ENCODE results near the gene EXTL1. TPM values are rescaled to one million over a fixed set of nuclear protein-coding genes. Genes with fewer than 3 reads are reported as not detected.

The EXTL1 gene
- polyA plus RNA-seq, 4 donors = 0.41 to 0.51 TPM; not detected in 2

DNA sequence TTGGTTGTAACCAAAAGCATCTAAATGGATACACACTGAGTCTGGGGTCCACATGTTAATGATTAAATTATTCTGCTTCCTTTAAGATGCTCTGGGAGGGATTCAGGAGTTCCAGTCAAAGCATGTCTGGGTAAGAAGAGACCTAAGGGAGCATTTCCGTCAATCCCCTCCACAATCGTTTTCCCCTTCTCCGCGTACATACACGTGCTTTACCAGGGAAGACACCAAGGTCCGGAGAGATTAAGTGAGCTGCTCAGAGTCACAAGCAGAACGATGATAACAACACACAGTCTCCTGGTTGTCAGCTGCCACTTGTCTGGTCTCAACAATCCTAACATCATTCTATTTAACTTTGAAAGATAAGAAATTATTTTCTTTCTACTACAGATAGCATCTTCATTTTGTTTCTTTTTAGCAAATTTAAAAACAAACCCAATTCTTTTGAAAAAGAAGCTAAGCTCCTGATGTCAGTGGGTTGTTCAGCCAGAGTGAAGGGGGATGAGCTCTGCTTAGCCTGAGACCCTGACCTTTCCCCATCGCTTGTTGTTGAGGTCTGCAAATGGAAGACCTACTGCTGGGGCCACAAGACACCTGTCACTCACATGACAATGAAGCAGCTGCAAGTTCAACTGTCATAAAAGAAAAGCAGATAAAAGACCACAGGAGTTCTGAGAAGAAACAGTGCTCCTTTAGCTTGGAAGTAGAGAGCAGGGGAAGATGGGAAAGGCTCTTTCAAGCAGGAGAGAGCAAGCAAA lies 28.2 kb upstream of the EXTL1 start:
- Histone ChIP-seq H3K36me3 (ENCODE audit: control insufficient read depth in 3 of 3, insufficient read depth in 2 of 3, low read depth in 1 of 3, low read length in 3 of 3) (peaks cover 0 to 25% (median 0%) of the 10 kb centered on the region in 3 donors), H3K4me1 (ENCODE audit: control insufficient read depth in 3 of 3, insufficient read depth in 2 of 3, low read depth in 1 of 3, low read length in 2 of 3) (peaks cover 0 to 21% (median 5%) of the 10 kb centered on the region in 3 donors), H3K27ac (ENCODE audit: low read depth in 1 of 3, low read length in 2 of 3) (peak overlapping the region in 1 of 3 donors; percentile 19), H3K27me3 (ENCODE audit: control insufficient read depth in 3 of 3, insufficient read depth in 3 of 3, low read length in 3 of 3) (no peaks in the 10 kb centered on the region), H3K4me3 (ENCODE audit: low read depth in 1 of 3, low read length in 3 of 3) (no peak overlapping the region), H3K9me3 (ENCODE audit: control insufficient read depth in 2 of 2, insufficient read depth in 1 of 2, low read depth in 1 of 2, low read length in 1 of 2) (no peaks in the 10 kb centered on the region)
- 85 to 86% (median 86%) methylated on average over 8 of the region's 8 CpGs for WGBS, 3 donors
- DNase-seq = peak in 1 of 2 donors; percentile 36
- no peak for FAIRE-seq

- Histone ChIP-seq H3K4me3 (ENCODE audit: low read depth in 1 of 3, low read length in 3 of 3) (no peak overlapping the region), H3K36me3 (ENCODE audit: control insufficient read depth in 3 of 3, insufficient read depth in 2 of 3, low read depth in 1 of 3, low read length in 3 of 3) (peaks cover 0 to 18% (median 0%) of the 10 kb centered on the region in 3 donors), H3K27me3 (ENCODE audit: control insufficient read depth in 3 of 3, insufficient read depth in 3 of 3, low read length in 3 of 3) (no peaks in the 10 kb centered on the region), H3K4me1 (ENCODE audit: control insufficient read depth in 3 of 3, insufficient read depth in 2 of 3, low read depth in 1 of 3, low read length in 2 of 3) (peaks cover 0 to 26% (median 5%) of the 10 kb centered on the region in 3 donors), H3K27ac (ENCODE audit: low read depth in 1 of 3, low read length in 2 of 3) (no peak overlapping the region), H3K9me3 (ENCODE audit: control insufficient read depth in 2 of 2, insufficient read depth in 1 of 2, low read depth in 1 of 2, low read length in 1 of 2) (no peaks in the 10 kb centered on the region)
- no peak for FAIRE-seq
- 91 to 97% (median 95%) methylated on average over 3 of the region's 3 CpGs for WGBS, 3 donors
- no peak for DNase-seq
Measured at GRCh38 chr1:25994402-25995150, 27.0 kb upstream of the EXTL1 start.

DNA sequence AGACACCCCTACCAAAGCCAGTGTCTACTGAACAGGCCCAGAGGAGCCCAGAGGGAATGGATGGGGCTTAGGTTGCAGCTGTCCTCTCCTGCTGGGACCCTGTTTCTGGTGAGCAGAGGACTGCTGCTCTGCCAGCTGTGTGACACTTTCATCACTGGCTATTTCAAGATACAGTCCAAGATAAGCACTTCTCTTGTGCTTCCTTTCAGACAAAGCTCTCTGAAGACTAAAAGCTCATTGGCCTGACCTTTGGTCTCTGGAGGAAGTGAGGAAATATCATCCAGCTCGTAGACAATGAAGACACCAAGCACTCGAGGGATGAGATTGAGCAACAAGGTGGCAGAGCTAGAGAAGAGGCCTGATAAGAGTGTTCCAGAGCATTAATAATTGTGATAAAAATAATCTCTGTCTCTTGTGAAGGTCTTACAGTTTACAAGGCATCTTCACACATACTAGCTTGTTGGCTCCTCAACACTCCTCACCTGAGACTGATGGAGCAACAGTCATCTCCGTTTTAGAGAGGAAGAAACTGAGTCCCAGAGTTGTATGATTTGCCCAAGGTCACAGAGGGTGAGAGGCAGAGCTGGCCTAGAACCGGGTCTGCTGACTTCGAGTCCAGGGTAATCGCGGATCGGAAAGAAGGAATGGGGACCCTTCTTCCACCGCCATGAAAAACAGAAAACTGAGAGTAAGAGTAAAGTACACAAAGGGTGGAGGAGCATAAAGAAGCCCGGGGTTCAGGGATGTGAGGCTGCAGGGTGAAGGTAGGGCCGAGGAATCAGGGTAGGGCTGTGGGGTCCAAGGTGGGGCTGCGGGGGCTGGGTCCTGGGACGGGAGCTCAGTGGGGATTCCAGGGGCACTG lies 24.4 kb upstream of the EXTL1 start:
- Histone ChIP-seq H3K9me3 (ENCODE audit: control insufficient read depth in 2 of 2, insufficient read depth in 1 of 2, low read depth in 1 of 2, low read length in 1 of 2) (no peaks in the 10 kb centered on the region), H3K27me3 (ENCODE audit: control insufficient read depth in 3 of 3, insufficient read depth in 3 of 3, low read length in 3 of 3) (no peaks in the 10 kb centered on the region), H3K27ac (ENCODE audit: low read depth in 1 of 3, low read length in 2 of 3) (peak overlapping the region; percentile 81 to 93 (median 93)), H3K36me3 (ENCODE audit: control insufficient read depth in 3 of 3, insufficient read depth in 2 of 3, low read depth in 1 of 3, low read length in 3 of 3) (peaks cover 0 to 7% (median 0%) of the 10 kb centered on the region in 3 donors), H3K4me3 (ENCODE audit: low read depth in 1 of 3, low read length in 3 of 3) (peak overlapping the region; percentile 66 to 68 (median 67)), H3K4me1 (ENCODE audit: control insufficient read depth in 3 of 3, insufficient read depth in 2 of 3, low read depth in 1 of 3, low read length in 2 of 3) (peaks cover 0 to 26% (median 5%) of the 10 kb centered on the region in 3 donors)
- peak; percentile 93 for DNase-seq
- WGBS, 3 donors = 1 to 3% (median 2%) methylated on average over 13 of the region's 13 CpGs
- FAIRE-seq = no peak

- H3K36me3 ChIP-seq (ENCODE audit: control insufficient read depth in 3 of 3, insufficient read depth in 2 of 3, low read depth in 1 of 3, low read length in 3 of 3) = peaks cover 0 to 3% (median 0%) of the 10 kb centered on the region in 3 donors
- H3K4me3 ChIP-seq (ENCODE audit: low read depth in 1 of 3, low read length in 3 of 3) = peak within 1 kb of the TSS; percentile 66 to 68 (median 67)
- no peaks in the 10 kb centered on the region for H3K9me3 ChIP-seq (ENCODE audit: control insufficient read depth in 2 of 2, insufficient read depth in 1 of 2, low read depth in 1 of 2, low read length in 1 of 2)
- no peaks in the 10 kb centered on the region for H3K27me3 ChIP-seq (ENCODE audit: control insufficient read depth in 3 of 3, insufficient read depth in 3 of 3, low read length in 3 of 3)
- peak; percentile 76 for FAIRE-seq
- 1% methylated on average over 47 of the region's 47 CpGs for WGBS, 3 donors
- peak; percentile 99 to 100 for DNase-seq
- H3K4me1 ChIP-seq (ENCODE audit: control insufficient read depth in 3 of 3, insufficient read depth in 2 of 3, low read depth in 1 of 3, low read length in 2 of 3) = peaks cover 0 to 21% (median 5%) of the 10 kb centered on the region in 3 donors
- H3K27ac ChIP-seq (ENCODE audit: low read depth in 1 of 3, low read length in 2 of 3) = peak within 1 kb of the TSS; percentile 81 to 93 (median 93)
Measured at GRCh38 chr1:25997828-25998761, 23.5 kb upstream of the EXTL1 start, which contains the start of gene PAFAH2. TSS of gene PAFAH2 (minus strand) at chr1:25998063. CDS start at chr1:25990816, 7,247 bp downstream.

GRCh38 chr1:25999041-25999800 lies 22.4 kb upstream of the EXTL1 start:
- 88 to 90% (median 88%) methylated on average over 18 of the region's 18 CpGs for WGBS, 3 donors
- no peak for DNase-seq
- H3K27ac ChIP-seq (ENCODE audit: low read depth in 1 of 3, low read length in 2 of 3) = no peak overlapping the region
- H3K36me3 ChIP-seq (ENCODE audit: control insufficient read depth in 3 of 3, insufficient read depth in 2 of 3, low read depth in 1 of 3, low read length in 3 of 3) = peaks cover 0 to under 1% (median 0%) of the 10 kb centered on the region in 3 donors
- H3K27me3 ChIP-seq (ENCODE audit: control insufficient read depth in 3 of 3, insufficient read depth in 3 of 3, low read length in 3 of 3) = no peaks in the 10 kb centered on the region
- H3K9me3 ChIP-seq (ENCODE audit: control insufficient read depth in 2 of 2, insufficient read depth in 1 of 2, low read depth in 1 of 2, low read length in 1 of 2) = no peaks in the 10 kb centered on the region
- peaks cover 0 to 15% (median 5%) of the 10 kb centered on the region in 3 donors for H3K4me1 ChIP-seq (ENCODE audit: control insufficient read depth in 3 of 3, insufficient read depth in 2 of 3, low read depth in 1 of 3, low read length in 2 of 3)
- no peak for FAIRE-seq
- no peak overlapping the region for H3K4me3 ChIP-seq (ENCODE audit: low read depth in 1 of 3, low read length in 3 of 3)

- 83 to 92% (median 90%) methylated on average over 4 of the region's 4 CpGs for WGBS, 3 donors
Measured at GRCh38 chr1:26003262-26003661, 18.3 kb upstream of the EXTL1 start.

DNA sequence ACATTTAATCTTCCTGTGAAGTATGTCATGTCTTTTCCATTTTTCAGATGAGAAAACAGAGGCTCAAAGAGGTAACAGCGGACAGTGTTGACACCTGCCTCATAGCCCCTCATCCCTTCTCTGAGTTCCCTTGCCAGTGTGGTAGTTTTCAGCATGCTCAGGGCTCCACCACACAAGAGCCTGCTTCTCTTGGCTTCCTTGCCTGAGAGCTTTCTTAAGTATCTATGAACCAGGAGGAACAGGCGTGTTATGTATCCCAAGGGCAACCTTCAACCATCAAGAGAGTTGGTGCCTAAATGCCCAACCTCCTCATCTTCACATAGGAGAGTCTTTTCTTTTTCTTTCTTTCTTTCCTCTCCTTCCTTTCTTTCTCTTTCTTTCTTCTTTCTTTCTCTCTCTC lies 17.8 kb upstream of the EXTL1 start:
- Histone ChIP-seq H3K36me3 (ENCODE audit: control insufficient read depth in 3 of 3, insufficient read depth in 2 of 3, low read depth in 1 of 3, low read length in 3 of 3) (no peaks in the 10 kb centered on the region), H3K9me3 (ENCODE audit: control insufficient read depth in 2 of 2, insufficient read depth in 1 of 2, low read depth in 1 of 2, low read length in 1 of 2) (no peaks in the 10 kb centered on the region), H3K4me3 (ENCODE audit: low read depth in 1 of 3, low read length in 3 of 3) (no peak overlapping the region), H3K27me3 (ENCODE audit: control insufficient read depth in 3 of 3, insufficient read depth in 3 of 3, low read length in 3 of 3) (no peaks in the 10 kb centered on the region), H3K4me1 (ENCODE audit: control insufficient read depth in 3 of 3, insufficient read depth in 2 of 3, low read depth in 1 of 3, low read length in 2 of 3) (peaks cover 0 to 1% (median 0%) of the 10 kb centered on the region in 3 donors), H3K27ac (ENCODE audit: low read depth in 1 of 3, low read length in 2 of 3) (no peak overlapping the region)
- 76 to 82% (median 78%) methylated on average over 2 of the region's 2 CpGs for WGBS, 3 donors
- FAIRE-seq = no peak
- DNase-seq = no peak

More at GRCh38 chr1:26003262-26003661, 18.3 kb upstream of the EXTL1 start:
- DNase-seq = no peak
- H3K27ac ChIP-seq (ENCODE audit: low read depth in 1 of 3, low read length in 2 of 3) = no peak overlapping the region
- no peak overlapping the region for H3K4me3 ChIP-seq (ENCODE audit: low read depth in 1 of 3, low read length in 3 of 3)
- H3K27me3 ChIP-seq (ENCODE audit: control insufficient read depth in 3 of 3, insufficient read depth in 3 of 3, low read length in 3 of 3) = no peaks in the 10 kb centered on the region
- no peaks in the 10 kb centered on the region for H3K9me3 ChIP-seq (ENCODE audit: control insufficient read depth in 2 of 2, insufficient read depth in 1 of 2, low read depth in 1 of 2, low read length in 1 of 2)
- H3K4me1 ChIP-seq (ENCODE audit: control insufficient read depth in 3 of 3, insufficient read depth in 2 of 3, low read depth in 1 of 3, low read length in 2 of 3) = peaks cover 0 to 6% (median 0%) of the 10 kb centered on the region in 3 donors
- FAIRE-seq = no peak
- no peaks in the 10 kb centered on the region for H3K36me3 ChIP-seq (ENCODE audit: control insufficient read depth in 3 of 3, insufficient read depth in 2 of 3, low read depth in 1 of 3, low read length in 3 of 3)
